ENCODE data around the gene BAHD1.

DNA sequence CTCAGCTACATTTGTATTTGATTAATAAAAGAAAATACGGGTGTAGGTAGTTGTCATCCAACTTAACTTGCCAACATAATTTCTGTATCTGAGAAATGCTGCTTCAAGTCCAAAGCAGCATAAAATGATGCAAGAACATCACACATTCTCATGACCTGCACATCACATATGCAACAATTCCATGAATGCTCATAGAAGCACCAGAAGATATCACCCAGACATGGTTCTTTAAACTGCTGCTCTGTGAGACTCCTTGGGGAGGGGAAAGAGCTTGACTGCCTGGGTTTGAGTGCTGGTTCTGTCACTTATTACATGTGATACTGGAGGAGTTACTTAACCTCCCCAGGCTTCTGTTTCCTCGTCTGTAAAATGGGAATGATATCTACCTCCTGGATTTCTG lies 69.4 kb downstream of the BAHD1 start:
- TF ChIP-seq, protein P1, sequence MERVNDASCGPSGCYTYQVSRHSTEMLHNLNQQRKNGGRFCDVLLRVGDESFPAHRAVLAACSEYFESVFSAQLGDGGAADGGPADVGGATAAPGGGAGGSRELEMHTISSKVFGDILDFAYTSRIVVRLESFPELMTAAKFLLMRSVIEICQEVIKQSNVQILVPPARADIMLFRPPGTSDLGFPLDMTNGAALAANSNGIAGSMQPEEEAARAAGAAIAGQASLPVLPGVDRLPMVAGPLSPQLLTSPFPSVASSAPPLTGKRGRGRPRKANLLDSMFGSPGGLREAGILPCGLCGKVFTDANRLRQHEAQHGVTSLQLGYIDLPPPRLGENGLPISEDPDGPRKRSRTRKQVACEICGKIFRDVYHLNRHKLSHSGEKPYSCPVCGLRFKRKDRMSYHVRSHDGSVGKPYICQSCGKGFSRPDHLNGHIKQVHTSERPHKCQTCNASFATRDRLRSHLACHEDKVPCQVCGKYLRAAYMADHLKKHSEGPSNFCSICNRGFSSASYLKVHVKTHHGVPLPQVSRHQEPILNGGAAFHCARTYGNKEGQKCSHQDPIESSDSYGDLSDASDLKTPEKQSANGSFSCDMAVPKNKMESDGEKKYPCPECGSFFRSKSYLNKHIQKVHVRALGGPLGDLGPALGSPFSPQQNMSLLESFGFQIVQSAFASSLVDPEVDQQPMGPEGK (CRISPR knock-in tag; IDR thresholded peaks at IDR 0.05; ENCODE audit: borderline replicate concordance): no peak
- TF ChIP-seq SNAI2 (CRISPR knock-in tag; IDR thresholded peaks at IDR 0.05) (no peak), ZFP30 (CRISPR knock-in tag; IDR thresholded peaks at IDR 0.05) (no peak), RARB (CRISPR knock-in tag; IDR thresholded peaks at IDR 0.05) (no peak), GLIS3 (CRISPR knock-in tag; IDR thresholded peaks at IDR 0.05) (no peak), ARNTL (CRISPR knock-in tag; IDR thresholded peaks at IDR 0.05; ENCODE audit: borderline replicate concordance, low read depth) (no peak), ESRRG (CRISPR knock-in tag; IDR thresholded peaks at IDR 0.05) (no peak), ZFP3 (CRISPR knock-in tag; IDR thresholded peaks at IDR 0.05) (no peak), ZNF70 (CRISPR knock-in tag; IDR thresholded peaks at IDR 0.05) (no peak), ISL1 (CRISPR knock-in tag; IDR thresholded peaks at IDR 0.05) (no peak)
- TF ChIP-seq, protein P2, sequence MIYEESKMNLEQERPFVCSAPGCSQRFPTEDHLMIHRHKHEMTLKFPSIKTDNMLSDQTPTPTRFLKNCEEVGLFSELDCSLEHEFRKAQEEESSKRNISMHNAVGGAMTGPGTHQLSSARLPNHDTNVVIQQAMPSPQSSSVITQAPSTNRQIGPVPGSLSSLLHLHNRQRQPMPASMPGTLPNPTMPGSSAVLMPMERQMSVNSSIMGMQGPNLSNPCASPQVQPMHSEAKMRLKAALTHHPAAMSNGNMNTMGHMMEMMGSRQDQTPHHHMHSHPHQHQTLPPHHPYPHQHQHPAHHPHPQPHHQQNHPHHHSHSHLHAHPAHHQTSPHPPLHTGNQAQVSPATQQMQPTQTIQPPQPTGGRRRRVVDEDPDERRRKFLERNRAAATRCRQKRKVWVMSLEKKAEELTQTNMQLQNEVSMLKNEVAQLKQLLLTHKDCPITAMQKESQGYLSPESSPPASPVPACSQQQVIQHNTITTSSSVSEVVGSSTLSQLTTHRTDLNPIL (CRISPR knock-in tag; IDR thresholded peaks at IDR 0.05; ENCODE audit: low read depth): no peak
- TF ChIP-seq, protein P3, sequence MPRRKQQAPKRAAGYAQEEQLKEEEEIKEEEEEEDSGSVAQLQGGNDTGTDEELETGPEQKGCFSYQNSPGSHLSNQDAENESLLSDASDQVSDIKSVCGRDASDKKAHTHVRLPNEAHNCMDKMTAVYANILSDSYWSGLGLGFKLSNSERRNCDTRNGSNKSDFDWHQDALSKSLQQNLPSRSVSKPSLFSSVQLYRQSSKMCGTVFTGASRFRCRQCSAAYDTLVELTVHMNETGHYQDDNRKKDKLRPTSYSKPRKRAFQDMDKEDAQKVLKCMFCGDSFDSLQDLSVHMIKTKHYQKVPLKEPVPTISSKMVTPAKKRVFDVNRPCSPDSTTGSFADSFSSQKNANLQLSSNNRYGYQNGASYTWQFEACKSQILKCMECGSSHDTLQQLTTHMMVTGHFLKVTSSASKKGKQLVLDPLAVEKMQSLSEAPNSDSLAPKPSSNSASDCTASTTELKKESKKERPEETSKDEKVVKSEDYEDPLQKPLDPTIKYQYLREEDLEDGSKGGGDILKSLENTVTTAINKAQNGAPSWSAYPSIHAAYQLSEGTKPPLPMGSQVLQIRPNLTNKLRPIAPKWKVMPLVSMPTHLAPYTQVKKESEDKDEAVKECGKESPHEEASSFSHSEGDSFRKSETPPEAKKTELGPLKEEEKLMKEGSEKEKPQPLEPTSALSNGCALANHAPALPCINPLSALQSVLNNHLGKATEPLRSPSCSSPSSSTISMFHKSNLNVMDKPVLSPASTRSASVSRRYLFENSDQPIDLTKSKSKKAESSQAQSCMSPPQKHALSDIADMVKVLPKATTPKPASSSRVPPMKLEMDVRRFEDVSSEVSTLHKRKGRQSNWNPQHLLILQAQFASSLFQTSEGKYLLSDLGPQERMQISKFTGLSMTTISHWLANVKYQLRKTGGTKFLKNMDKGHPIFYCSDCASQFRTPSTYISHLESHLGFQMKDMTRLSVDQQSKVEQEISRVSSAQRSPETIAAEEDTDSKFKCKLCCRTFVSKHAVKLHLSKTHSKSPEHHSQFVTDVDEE (CRISPR knock-in tag; IDR thresholded peaks at IDR 0.05): no peak
- TF ChIP-seq, protein P4, sequence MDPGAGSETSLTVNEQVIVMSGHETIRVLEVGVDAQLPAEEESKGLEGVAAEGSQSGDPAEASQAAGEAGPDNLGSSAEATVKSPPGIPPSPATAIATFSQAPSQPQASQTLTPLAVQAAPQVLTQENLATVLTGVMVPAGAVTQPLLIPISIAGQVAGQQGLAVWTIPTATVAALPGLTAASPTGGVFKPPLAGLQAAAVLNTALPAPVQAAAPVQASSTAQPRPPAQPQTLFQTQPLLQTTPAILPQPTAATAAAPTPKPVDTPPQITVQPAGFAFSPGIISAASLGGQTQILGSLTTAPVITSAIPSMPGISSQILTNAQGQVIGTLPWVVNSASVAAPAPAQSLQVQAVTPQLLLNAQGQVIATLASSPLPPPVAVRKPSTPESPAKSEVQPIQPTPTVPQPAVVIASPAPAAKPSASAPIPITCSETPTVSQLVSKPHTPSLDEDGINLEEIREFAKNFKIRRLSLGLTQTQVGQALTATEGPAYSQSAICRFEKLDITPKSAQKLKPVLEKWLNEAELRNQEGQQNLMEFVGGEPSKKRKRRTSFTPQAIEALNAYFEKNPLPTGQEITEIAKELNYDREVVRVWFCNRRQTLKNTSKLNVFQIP (CRISPR knock-in tag; IDR thresholded peaks at IDR 0.05; ENCODE audit: borderline replicate concordance, low read depth): no peak
- TF ChIP-seq, protein P5, sequence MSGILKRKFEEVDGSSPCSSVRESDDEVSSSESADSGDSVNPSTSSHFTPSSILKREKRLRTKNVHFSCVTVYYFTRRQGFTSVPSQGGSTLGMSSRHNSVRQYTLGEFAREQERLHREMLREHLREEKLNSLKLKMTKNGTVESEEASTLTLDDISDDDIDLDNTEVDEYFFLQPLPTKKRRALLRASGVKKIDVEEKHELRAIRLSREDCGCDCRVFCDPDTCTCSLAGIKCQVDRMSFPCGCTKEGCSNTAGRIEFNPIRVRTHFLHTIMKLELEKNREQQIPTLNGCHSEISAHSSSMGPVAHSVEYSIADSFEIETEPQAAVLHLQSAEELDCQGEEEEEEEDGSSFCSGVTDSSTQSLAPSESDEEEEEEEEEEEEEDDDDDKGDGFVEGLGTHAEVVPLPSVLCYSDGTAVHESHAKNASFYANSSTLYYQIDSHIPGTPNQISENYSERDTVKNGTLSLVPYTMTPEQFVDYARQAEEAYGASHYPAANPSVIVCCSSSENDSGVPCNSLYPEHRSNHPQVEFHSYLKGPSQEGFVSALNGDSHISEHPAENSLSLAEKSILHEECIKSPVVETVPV (CRISPR knock-in tag; IDR thresholded peaks at IDR 0.05): no peak

Measured in SK-N-SH treated with all-trans-retinoic acid at 6 μM for 48 hours (cell line).